HG03442 (cell line): Measurements from ENCODE around the gene HOXB6.

Experiments
- ATAC-seq: cut with Tn5 transposase; IDR thresholded peaks from one replicate; pipeline ENCODE4 v1.9.1; 2021; ENCODE audit warnings: mild to moderate bottlenecking, moderate library complexity; ENCODE audit not compliant: unreplicated experiment

HOXB6 gene

GRCh38 chr17:48583708-48584222 is 21.0 kb downstream of the HOXB6 start:
- no peak for ATAC-seq

GRCh38 chr17:48582750-48583069 is 22.1 kb downstream of the HOXB6 start:
- ATAC-seq, result no peak

GRCh38 chr17:48579760-48580554 is 24.8 kb downstream of the HOXB6 start:
- ATAC-seq, result no peak

GRCh38 chr17:48579471-48579759 is 25.4 kb downstream of the HOXB6 start:
- no peak for ATAC-seq

- ATAC-seq, result no peak
These were observed 25.9 kb downstream of the HOXB6 start for GRCh38 chr17:48578616-48579470.

- no peak for ATAC-seq
These were observed 26.7 kb downstream of the HOXB6 start, which contains the start of gene HOXB4 for GRCh38 chr17:48577946-48578615. Gene HOXB4 (minus strand): TSS chr17:48578350. CDS start chr17:48578319, 31 bp downstream.

GRCh38 chr17:48577330-48577945 is 27.3 kb downstream of the HOXB6 start:
- no peak for ATAC-seq

- no peak for ATAC-seq
These were observed 28.1 kb downstream of the HOXB6 start for GRCh38 chr17:48576479-48577309.

GRCh38 chr17:48575673-48576478 is 28.9 kb downstream of the HOXB6 start:
- no peak for ATAC-seq

- ATAC-seq, result no peak
These were observed 29.7 kb downstream of the HOXB6 start for GRCh38 chr17:48575066-48575582.

GRCh38 chr17:48574505-48575065 is 30.2 kb downstream of the HOXB6 start:
- ATAC-seq, result no peak

GRCh38 chr17:48571826-48572417 is 32.9 kb downstream of the HOXB6 start:
- ATAC-seq, result no peak

GRCh38 chr17:48571024-48571818 is 33.6 kb downstream of the HOXB6 start:
- no peak for ATAC-seq

- ATAC-seq, result no peak
These were observed 34.3 kb downstream of the HOXB6 start for GRCh38 chr17:48570325-48571023.

- ATAC-seq, result no peak
These were observed 35.0 kb downstream of the HOXB6 start for GRCh38 chr17:48569674-48570324.

GRCh38 chr17:48569240-48569582 is 35.6 kb downstream of the HOXB6 start:
- no peak for ATAC-seq
